Neural progenitor cell (in vitro differentiated cells): ENCODE measurements around the gene GSTK1. TPM values are rescaled to one million over a fixed set of nuclear protein-coding genes. Genes with fewer than 3 reads are reported as not detected.
"Not testable (repeated sequence)": the region's sequence is repeated elsewhere in the genome, so short reads cannot be mapped to it uniquely, and the experiment has no call there.

ENCODE experiments used
- DNase-seq: peaks from one replicate; pipeline ENCODE4 v3.0.0-alpha.2; 2016; ENCODE audit warnings: low spot score
- H2AFZ ChIP-seq: fragments of 200-600 bp; sonication (generic); replicated peaks from 2 replicates; pipeline ENCODE4 v1.6.1; 2016; ENCODE audit warnings: antibody characterized with exemption
- H3F3A ChIP-seq: fragments of 200-600 bp; sonication (generic); 2 replicates; pipeline ENCODE4 v1.6.1; 2016; ENCODE audit warnings: antibody characterized with exemption, low read depth
- H3K27ac ChIP-seq: fragments of 200-600 bp; sonication (generic); 2 replicates; pipeline ENCODE4 v1.5.1; 2016; ENCODE audit warnings: mild to moderate bottlenecking
- H3K27me3 ChIP-seq: fragments of 200-600 bp; sonication (generic); 2 replicates; pipeline ENCODE4 v1.6.1; 2016; ENCODE audit warnings: mild to moderate bottlenecking, moderate library complexity
- H3K36me3 ChIP-seq: fragments of 200-600 bp; sonication (generic); 2 replicates; pipeline ENCODE4 v1.5.1; 2016
- H3K4me1 ChIP-seq: fragments of 200-600 bp; sonication (generic); 2 replicates; pipeline ENCODE4 v1.6.1; 2016; ENCODE audit warnings: mixed run types
- H3K4me2 ChIP-seq: fragments of 200-600 bp; sonication (generic); 2 replicates; pipeline ENCODE4 v1.6.1; 2016
- H3K4me3 ChIP-seq: fragments of 200-600 bp; sonication (generic); 2 replicates; pipeline ENCODE4 v1.5.1; 2016
- H3K79me2 ChIP-seq: fragments of 200-600 bp; sonication (generic); 2 replicates; pipeline ENCODE4 v1.6.1; 2016; ENCODE audit warnings: low read depth
- H3K9ac ChIP-seq: fragments of 200-600 bp; sonication (generic); 2 replicates; pipeline ENCODE4 v1.6.1; 2016
- H3K9me3 ChIP-seq: fragments of 200-600 bp; sonication (generic); 2 replicates; pipeline ENCODE4 v1.5.1; 2016; ENCODE audit warnings: low read depth
- H4K20me1 ChIP-seq: fragments of 200-600 bp; sonication (generic); 2 replicates; pipeline ENCODE4 v1.6.1; 2016; ENCODE audit warnings: low read depth
- H3K27ac Mint-ChIP-seq: 3 replicates; pipeline ENCODE4 v1.8.0; 2021; ENCODE audit warnings: mixed read lengths
- H3K27me3 Mint-ChIP-seq: 2 replicates; pipeline ENCODE4 v1.8.0; 2022; ENCODE audit warnings: low read depth, mild to moderate bottlenecking, inconsistent platforms, moderate library complexity, mixed read lengths; ENCODE audit not compliant: insufficient read depth
- H3K36me3 Mint-ChIP-seq: 3 replicates; pipeline ENCODE4 v1.8.0; 2021; ENCODE audit warnings: mixed read lengths
- H3K4me1 Mint-ChIP-seq: 3 replicates; pipeline ENCODE4 v1.8.0; 2021; ENCODE audit warnings: mixed read lengths
- H3K4me3 Mint-ChIP-seq: 3 replicates; pipeline ENCODE4 v1.8.0; 2021; ENCODE audit warnings: mild to moderate bottlenecking, moderate library complexity, mixed read lengths
- H3K9me3 Mint-ChIP-seq: 3 replicates; pipeline ENCODE4 v1.8.0; 2020; ENCODE audit warnings: mixed read lengths
- CTCF ChIP-seq: fragments of 200-600 bp; sonication (generic); IDR thresholded peaks from 2 replicates; pipeline ENCODE4 v1.5.1; 2017; ENCODE audit warnings: antibody characterized with exemption, mild to moderate bottlenecking
- EZH2 ChIP-seq: fragments of 200-600 bp; sonication (generic); IDR thresholded peaks from 2 replicates; pipeline ENCODE4 v1.6.1; 2017; ENCODE audit warnings: antibody characterized with exemption, mild to moderate bottlenecking, moderate library complexity
- EZH2phosphoT487 ChIP-seq: fragments of 200-600 bp; sonication (generic); IDR thresholded peaks from 2 replicates; pipeline ENCODE4 v1.6.1; 2017; ENCODE audit warnings: antibody characterized with exemption
- total RNA-seq: library from RNA; depleted of rRNA; stranded (reverse); fragments of >200 nt; gene quantifications from 2 replicates; pipeline ENCODE4 v1.2.3, GENCODE V29; 2015; ENCODE audit warnings: low replicate concordance

GSTK1 gene
- total RNA-seq, result 45.3 and 61.6 TPM in 2 replicates

GRCh38 chr7:143263266-143264195 is at the start of gene GSTK1:
GSTK1 (plus strand) TSS chr7:143263441; CDS start chr7:143263514, 73 bp downstream.
- Mint-ChIP-seq H3K9me3 (peaks cover 4% of the 10 kb centered on the region), H3K4me1 (peaks cover 10% of the 10 kb centered on the region), H3K27me3 (peaks cover 3% of the 10 kb centered on the region), H3K27ac (peak within 1 kb of the TSS; percentile 90), H3K4me3 (peak within 1 kb of the TSS; percentile 83), H3K36me3 (peaks cover 8% of the 10 kb centered on the region)
- peak within 1 kb of the TSS; percentile 97 for H3K4me2 ChIP-seq
- TF ChIP-seq EZH2, result no peak
- H3K36me3 ChIP-seq, result no peaks in the 10 kb centered on the region
- H3K4me1 ChIP-seq, result no peaks in the 10 kb centered on the region
- H3K9ac ChIP-seq, result peak within 1 kb of the TSS; percentile 43
- DNase-seq, result peak; percentile 79
- no peak within 1 kb of the TSS for H3K27ac ChIP-seq
- no peaks in the 10 kb centered on the region for H3K27me3 ChIP-seq
- H3F3A ChIP-seq, result peaks cover 4% of the 10 kb centered on the region
- no peaks in the 10 kb centered on the region for H3K79me2 ChIP-seq
- H3K9me3 ChIP-seq, result no peaks in the 10 kb centered on the region
- H2AFZ ChIP-seq, result peak within 1 kb of the TSS; percentile 100
- H4K20me1 ChIP-seq, result no peaks in the 10 kb centered on the region
- H3K4me3 ChIP-seq, result peak within 1 kb of the TSS; percentile 85

- H3F3A ChIP-seq, H3K27ac Mint-ChIP-seq, H3K4me1 ChIP-seq, H3K27me3 Mint-ChIP-seq, H3K9ac ChIP-seq, H3K4me1 Mint-ChIP-seq, H3K36me3 Mint-ChIP-seq, H3K36me3 ChIP-seq, DNase-seq, H4K20me1 ChIP-seq, H3K4me2 ChIP-seq, H3K9me3 Mint-ChIP-seq, H3K4me3 Mint-ChIP-seq, H3K9me3 ChIP-seq, H2AFZ ChIP-seq, H3K4me3 ChIP-seq, H3K27me3 ChIP-seq, H3K27ac ChIP-seq, H3K79me2 ChIP-seq: not testable (repeated sequence)
Observed at GRCh38 chr7:143213478-143213877, 49.8 kb upstream of the GSTK1 start.

GRCh38 chr7:143214789-143215679 is 48.2 kb upstream of the GSTK1 start:
- Mint-ChIP-seq H3K4me1 (no peaks in the 10 kb centered on the region), H3K36me3 (no peaks in the 10 kb centered on the region), H3K27ac (no peak overlapping the region), H3K9me3 (peaks cover 6% of the 10 kb centered on the region), H3K4me3 (no peak overlapping the region), H3K27me3 (peaks cover 2% of the 10 kb centered on the region)
- no peaks in the 10 kb centered on the region for H3K4me1 ChIP-seq
- H3K36me3 ChIP-seq, result no peaks in the 10 kb centered on the region
- H3K27ac ChIP-seq, result no peak overlapping the region
- no peak overlapping the region for H3K9ac ChIP-seq
- no peak overlapping the region for H2AFZ ChIP-seq
- peak; percentile 100 for TF ChIP-seq CTCF
- TF ChIP-seq EZH2phosphoT487, result no peak
- H3K4me2 ChIP-seq, result no peak overlapping the region
- no peaks in the 10 kb centered on the region for H3K9me3 ChIP-seq
- H4K20me1 ChIP-seq, result no peaks in the 10 kb centered on the region
- H3F3A ChIP-seq, result no peaks in the 10 kb centered on the region
- no peak overlapping the region for H3K4me3 ChIP-seq
- H3K27me3 ChIP-seq, result no peaks in the 10 kb centered on the region
- no peaks in the 10 kb centered on the region for H3K79me2 ChIP-seq
- peak; percentile 91 for DNase-seq

GRCh38 chr7:143216151-143216550 is 47.1 kb upstream of the GSTK1 start:
- Histone ChIP-seq H3K9me3 (no peaks in the 10 kb centered on the region), H4K20me1 (no peaks in the 10 kb centered on the region), H3K27me3 (no peaks in the 10 kb centered on the region), H3K79me2 (no peaks in the 10 kb centered on the region), H3K4me3 (no peak overlapping the region), H3K36me3 (no peaks in the 10 kb centered on the region), H3K4me1 (no peaks in the 10 kb centered on the region), H3K27ac (no peak overlapping the region), H3F3A (no peaks in the 10 kb centered on the region), H3K4me2 (no peak overlapping the region), H3K9ac (no peak overlapping the region), H2AFZ (no peak overlapping the region)
- Mint-ChIP-seq H3K27ac (no peak overlapping the region), H3K4me3 (no peak overlapping the region), H3K4me1 (no peaks in the 10 kb centered on the region), H3K9me3 (peaks cover 6% of the 10 kb centered on the region), H3K36me3 (no peaks in the 10 kb centered on the region), H3K27me3 (peaks cover 2% of the 10 kb centered on the region)
- TF ChIP-seq EZH2phosphoT487 (no peak), EZH2 (no peak), CTCF (no peak)
- no peak for DNase-seq
